ENCODE data around the gene CDKN2B.

Gene CDKN2B

DNA sequence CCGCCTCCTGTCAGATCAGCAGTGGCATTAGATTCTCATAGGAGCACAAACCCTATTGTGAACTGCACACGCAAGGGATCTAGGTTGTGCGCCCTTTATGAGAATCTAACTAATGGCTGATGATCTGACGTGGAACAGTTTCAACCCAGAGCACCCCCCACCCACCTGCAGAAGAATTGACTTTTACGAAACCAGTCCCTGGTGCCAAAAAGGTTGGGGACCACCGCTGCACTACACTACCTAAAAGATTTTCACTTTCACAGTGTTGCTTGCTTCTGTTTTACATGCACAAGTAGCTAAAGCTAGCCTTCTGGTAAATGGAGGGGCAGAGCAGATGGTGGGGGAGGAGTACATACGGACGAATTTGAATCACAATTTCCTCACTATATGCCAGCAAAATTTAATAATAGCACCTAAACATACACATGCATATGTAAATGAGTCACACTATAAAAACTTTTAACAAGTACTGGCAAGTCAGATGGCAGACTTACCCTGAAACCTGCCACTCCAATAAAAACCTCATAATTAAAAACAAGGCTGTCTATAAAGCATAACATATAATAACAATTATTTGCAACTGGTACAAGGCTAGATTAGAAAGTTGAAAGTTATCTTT, 24.0 kb upstream of the CDKN2B start:
- H3K9ac ChIP-seq (ENCODE audit: low read length): no peak overlapping the region
- H3K4me3 ChIP-seq (ENCODE audit: low read depth, low read length): no peak overlapping the region
- no peaks in the 10 kb centered on the region for H3K36me3 ChIP-seq (ENCODE audit: control insufficient read depth, insufficient read depth, low read length)
- H3K27me3 ChIP-seq (ENCODE audit: control insufficient read depth, insufficient read depth, low read length): no peaks in the 10 kb centered on the region
- H3K4me1 ChIP-seq (ENCODE audit: control insufficient read depth, insufficient read depth, low read length): peaks cover 5% of the 10 kb centered on the region; the same call in 1 of the 2 replicates
- no peak overlapping the region for H3K27ac ChIP-seq (ENCODE audit: low read depth, low read length)
- no peaks in the 10 kb centered on the region for H3K9me3 ChIP-seq (ENCODE audit: control insufficient read depth, insufficient read depth, low read depth, low read length)

- peak overlapping the region; percentile 6 for H3K9ac ChIP-seq (ENCODE audit: low read length)
- H3K4me1 ChIP-seq (ENCODE audit: control insufficient read depth, insufficient read depth, low read length): peaks cover 5% of the 10 kb centered on the region; the same call in 1 of the 2 replicates
- H3K27ac ChIP-seq (ENCODE audit: low read depth, low read length): no peak overlapping the region
- H3K9me3 ChIP-seq (ENCODE audit: control insufficient read depth, insufficient read depth, low read depth, low read length): no peaks in the 10 kb centered on the region
- H3K4me3 ChIP-seq (ENCODE audit: low read depth, low read length): no peak overlapping the region
- no peaks in the 10 kb centered on the region for H3K27me3 ChIP-seq (ENCODE audit: control insufficient read depth, insufficient read depth, low read length)
- H3K36me3 ChIP-seq (ENCODE audit: control insufficient read depth, insufficient read depth, low read length): no peaks in the 10 kb centered on the region
Observed at GRCh38 chr9:22031655-22032411, 22.7 kb upstream of the CDKN2B start.

DNA sequence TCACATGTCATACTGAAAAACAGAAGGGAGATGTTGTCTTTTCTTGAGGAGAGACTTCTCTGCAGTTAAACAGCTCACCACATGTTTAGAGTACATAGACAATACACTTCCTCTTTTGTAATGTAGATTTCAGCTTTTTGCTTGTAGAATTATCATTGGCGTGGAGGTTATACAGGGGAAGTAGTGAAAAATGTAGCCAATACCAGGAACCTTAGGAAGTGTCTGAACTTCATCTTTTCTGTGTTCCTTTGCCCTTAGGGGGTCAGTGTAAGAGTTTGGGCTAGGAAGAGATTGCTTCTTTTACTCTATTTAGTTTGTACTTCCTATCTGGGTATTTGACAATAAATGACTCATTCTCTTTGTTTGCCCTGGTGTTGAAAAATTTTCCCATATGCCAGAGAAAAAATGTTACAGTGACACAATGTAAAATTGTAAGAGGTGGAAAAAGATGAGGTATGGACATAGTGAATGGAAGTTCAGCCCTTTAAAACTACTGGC, 21.0 kb upstream of the CDKN2B start:
- Histone ChIP-seq H3K9me3 (ENCODE audit: control insufficient read depth, insufficient read depth, low read depth, low read length) (no peaks in the 10 kb centered on the region), H3K4me3 (ENCODE audit: low read depth, low read length) (no peak overlapping the region), H3K27ac (ENCODE audit: low read depth, low read length) (no peak overlapping the region), H3K27me3 (ENCODE audit: control insufficient read depth, insufficient read depth, low read length) (no peaks in the 10 kb centered on the region), H3K4me1 (ENCODE audit: control insufficient read depth, insufficient read depth, low read length) (peaks cover 8% of the 10 kb centered on the region; the same call in 1 of the 2 replicates), H3K36me3 (ENCODE audit: control insufficient read depth, insufficient read depth, low read length) (no peaks in the 10 kb centered on the region), H3K9ac (ENCODE audit: low read length) (no peak overlapping the region)

GRCh38 chr9:22029231-22029630, 20.1 kb upstream of the CDKN2B start:
- no peak overlapping the region for H3K9ac ChIP-seq (ENCODE audit: low read length)
- no peak overlapping the region for H3K27ac ChIP-seq (ENCODE audit: low read depth, low read length)

DNA sequence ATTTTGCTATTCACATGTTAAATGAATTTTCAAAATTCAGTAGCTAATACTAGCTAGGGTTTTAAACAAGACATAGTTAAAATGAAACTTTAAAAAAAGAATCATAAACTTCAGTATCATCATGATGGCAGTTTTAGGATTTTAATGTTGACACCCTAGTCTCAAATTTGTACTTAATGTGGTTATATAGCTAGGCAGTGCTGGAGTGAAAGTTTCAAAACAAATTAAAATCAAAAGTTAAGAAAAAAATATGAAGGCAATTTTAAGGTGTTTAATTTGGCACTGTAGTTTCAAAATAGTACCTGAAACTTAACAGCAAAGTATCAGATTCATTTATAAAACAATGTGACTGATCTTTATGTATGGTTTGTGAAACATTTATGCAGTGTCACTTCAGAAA, 19.3 kb upstream of the CDKN2B start:
- Histone ChIP-seq H3K9me3 (ENCODE audit: control insufficient read depth, insufficient read depth, low read depth, low read length) (no peaks in the 10 kb centered on the region), H3K27ac (ENCODE audit: low read depth, low read length) (no peak overlapping the region), H3K27me3 (ENCODE audit: control insufficient read depth, insufficient read depth, low read length) (no peaks in the 10 kb centered on the region), H3K4me1 (ENCODE audit: control insufficient read depth, insufficient read depth, low read length) (peaks cover 8% of the 10 kb centered on the region; the same call in 1 of the 2 replicates), H3K36me3 (ENCODE audit: control insufficient read depth, insufficient read depth, low read length) (no peaks in the 10 kb centered on the region), H3K4me3 (ENCODE audit: low read depth, low read length) (no peak overlapping the region), H3K9ac (ENCODE audit: low read length) (no peak overlapping the region)

More at GRCh38 chr9:22029231-22029630, 20.1 kb upstream of the CDKN2B start:
- Histone ChIP-seq H3K4me1 (ENCODE audit: control insufficient read depth, insufficient read depth, low read length) (peaks cover 8% of the 10 kb centered on the region; the same call in 1 of the 2 replicates), H3K4me3 (ENCODE audit: low read depth, low read length) (no peak overlapping the region), H3K9me3 (ENCODE audit: control insufficient read depth, insufficient read depth, low read depth, low read length) (no peaks in the 10 kb centered on the region), H3K36me3 (ENCODE audit: control insufficient read depth, insufficient read depth, low read length) (no peaks in the 10 kb centered on the region), H3K27me3 (ENCODE audit: control insufficient read depth, insufficient read depth, low read length) (no peaks in the 10 kb centered on the region)

- Histone ChIP-seq H3K9ac (ENCODE audit: low read length) (no peak overlapping the region), H3K9me3 (ENCODE audit: control insufficient read depth, insufficient read depth, low read depth, low read length) (no peaks in the 10 kb centered on the region), H3K4me1 (ENCODE audit: control insufficient read depth, insufficient read depth, low read length) (peaks cover 8% of the 10 kb centered on the region; the same call in 1 of the 2 replicates), H3K27me3 (ENCODE audit: control insufficient read depth, insufficient read depth, low read length) (no peaks in the 10 kb centered on the region), H3K36me3 (ENCODE audit: control insufficient read depth, insufficient read depth, low read length) (no peaks in the 10 kb centered on the region), H3K27ac (ENCODE audit: low read depth, low read length) (no peak overlapping the region), H3K4me3 (ENCODE audit: low read depth, low read length) (no peak overlapping the region)
Observed at GRCh38 chr9:22026696-22027095, 17.6 kb upstream of the CDKN2B start.

DNA sequence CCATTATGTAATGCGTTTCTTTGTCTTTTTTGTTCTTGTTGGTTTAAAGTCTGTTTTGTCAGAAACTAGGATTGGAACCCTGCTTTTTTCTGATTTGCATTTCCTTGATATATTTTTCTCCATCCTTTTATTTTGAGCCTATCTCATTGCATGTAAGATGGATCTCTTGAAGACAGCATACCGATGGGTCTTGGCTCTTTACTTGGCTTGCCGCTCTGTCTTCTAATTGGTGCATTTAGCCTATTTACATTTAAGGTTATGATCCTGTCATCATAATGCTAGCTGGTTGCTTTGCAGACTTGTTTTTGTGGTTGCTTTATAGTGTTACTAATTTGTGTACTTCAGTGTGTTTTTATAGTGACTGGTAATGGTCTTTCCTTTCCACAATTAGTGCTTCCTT, 13.3 kb upstream of the CDKN2B start:
- H3K27ac ChIP-seq (ENCODE audit: low read depth, low read length): no peak overlapping the region
- no peak overlapping the region for H3K9ac ChIP-seq (ENCODE audit: low read length)
- H3K4me3 ChIP-seq (ENCODE audit: low read depth, low read length): no peak overlapping the region
- H3K4me1 ChIP-seq (ENCODE audit: control insufficient read depth, insufficient read depth, low read length): peaks cover 4% of the 10 kb centered on the region; the same call in 1 of the 2 replicates
- no peaks in the 10 kb centered on the region for H3K9me3 ChIP-seq (ENCODE audit: control insufficient read depth, insufficient read depth, low read depth, low read length)
- no peaks in the 10 kb centered on the region for H3K36me3 ChIP-seq (ENCODE audit: control insufficient read depth, insufficient read depth, low read length)
- no peaks in the 10 kb centered on the region for H3K27me3 ChIP-seq (ENCODE audit: control insufficient read depth, insufficient read depth, low read length)

DNA sequence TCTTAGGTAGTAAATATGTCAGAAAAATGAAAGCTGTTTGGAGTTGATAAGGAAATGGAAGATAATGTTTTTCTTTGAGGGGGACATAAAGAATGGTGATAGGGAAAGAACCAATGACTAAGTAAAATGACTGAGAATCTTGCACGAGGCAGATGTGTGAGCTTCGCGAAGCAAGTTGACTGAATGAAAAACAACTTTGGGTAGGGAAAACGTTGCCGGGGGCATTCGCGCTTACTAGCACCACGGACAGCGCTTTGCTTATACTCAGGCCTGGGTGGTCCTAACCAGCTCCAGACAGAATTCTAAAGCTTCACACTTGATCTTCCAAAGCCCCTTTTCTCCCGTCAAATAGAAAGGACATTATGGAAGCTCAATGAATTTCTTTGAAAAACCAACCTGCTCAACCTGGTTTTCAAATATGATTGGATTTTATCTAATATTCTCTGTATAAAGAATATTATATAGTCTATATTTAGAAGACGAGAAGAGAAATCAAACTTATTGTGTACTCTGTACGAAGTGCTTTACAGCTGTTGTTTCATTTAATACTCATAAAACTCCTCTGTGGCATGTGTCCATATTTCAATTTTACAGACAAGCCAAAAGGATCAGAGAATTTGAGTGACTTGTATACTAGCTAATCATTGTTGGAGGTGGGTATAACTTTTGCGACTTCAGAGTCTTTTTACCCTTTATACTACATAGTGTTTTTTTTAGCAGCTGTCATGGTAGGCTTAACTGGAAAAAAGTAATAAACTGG, 1.9 kb upstream of the CDKN2B start:
- H3K9me3 ChIP-seq (ENCODE audit: control insufficient read depth, insufficient read depth, low read depth, low read length): no peaks in the 10 kb centered on the region
- no peak overlapping the region for H3K4me3 ChIP-seq (ENCODE audit: low read depth, low read length)

DNA sequence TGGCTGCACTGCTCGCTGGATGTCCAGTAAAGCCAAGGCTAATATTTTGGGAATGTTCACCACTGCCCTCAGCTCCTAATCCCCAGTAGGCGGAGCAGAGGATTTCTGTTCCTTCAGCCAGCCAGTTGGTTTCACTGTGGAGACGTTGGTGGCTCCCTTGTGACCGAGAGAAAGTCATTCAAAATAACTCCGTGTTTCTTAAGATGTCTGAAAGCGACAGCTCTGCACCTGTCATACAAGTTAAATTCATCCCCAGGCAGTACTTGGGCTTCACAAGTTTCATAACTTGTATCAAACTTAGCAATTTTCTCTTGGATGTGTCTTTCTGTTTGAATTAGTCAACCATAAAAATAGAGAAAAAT, 382 bp upstream of the CDKN2B start:
- Histone ChIP-seq H3K4me3 (ENCODE audit: low read depth, low read length) (peak overlapping the region; percentile 82), H3K9me3 (ENCODE audit: control insufficient read depth, insufficient read depth, low read depth, low read length) (no peaks in the 10 kb centered on the region), H3K27me3 (ENCODE audit: control insufficient read depth, insufficient read depth, low read length) (peaks cover 60% of the 10 kb centered on the region), H3K36me3 (ENCODE audit: control insufficient read depth, insufficient read depth, low read length) (no peaks in the 10 kb centered on the region), H3K27ac (ENCODE audit: low read depth, low read length) (no peak overlapping the region), H3K4me1 (ENCODE audit: control insufficient read depth, insufficient read depth, low read length) (0 out of 2 replicates have a peak, but pooled peaks cover 9% of the 10 kb centered on the region), H3K9ac (ENCODE audit: low read length) (no peak overlapping the region)

More for the DNA sequence above, 1.9 kb upstream of the CDKN2B start:
- Histone ChIP-seq H3K27me3 (ENCODE audit: control insufficient read depth, insufficient read depth, low read length) (peaks cover 44% of the 10 kb centered on the region), H3K27ac (ENCODE audit: low read depth, low read length) (no peak overlapping the region), H3K4me1 (ENCODE audit: control insufficient read depth, insufficient read depth, low read length) (0 out of 2 replicates have a peak, but pooled peaks cover 3% of the 10 kb centered on the region), H3K36me3 (ENCODE audit: control insufficient read depth, insufficient read depth, low read length) (no peaks in the 10 kb centered on the region), H3K9ac (ENCODE audit: low read length) (no peak overlapping the region)

DNA sequence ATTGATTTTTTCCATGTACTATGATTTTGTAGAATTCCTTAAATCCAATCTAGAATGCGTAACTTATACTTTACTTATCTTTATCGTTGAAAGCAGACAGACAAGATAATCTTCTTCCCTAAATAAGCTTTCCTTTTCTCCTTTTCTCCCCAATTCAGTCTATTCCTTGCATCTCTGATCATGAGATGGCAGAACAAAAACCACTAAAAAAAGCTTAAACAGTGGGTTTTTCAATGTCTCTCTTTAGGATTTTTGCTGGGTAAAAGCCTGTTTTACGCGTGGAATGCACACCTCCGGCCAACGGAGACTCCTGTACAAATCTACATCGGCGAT, 755 bp downstream of the CDKN2B start:
- peak overlapping the region; percentile 82 for H3K4me3 ChIP-seq (ENCODE audit: low read depth, low read length)
- 0 out of 2 replicates have a peak, but pooled peaks cover 9% of the 10 kb centered on the region for H3K4me1 ChIP-seq (ENCODE audit: control insufficient read depth, insufficient read depth, low read length)
- peaks cover 71% of the 10 kb centered on the region for H3K27me3 ChIP-seq (ENCODE audit: control insufficient read depth, insufficient read depth, low read length)
- H3K27ac ChIP-seq (ENCODE audit: low read depth, low read length): no peak overlapping the region
- H3K9ac ChIP-seq (ENCODE audit: low read length): peak overlapping the region; percentile 9
- no peaks in the 10 kb centered on the region for H3K9me3 ChIP-seq (ENCODE audit: control insufficient read depth, insufficient read depth, low read depth, low read length)
- H3K36me3 ChIP-seq (ENCODE audit: control insufficient read depth, insufficient read depth, low read length): no peaks in the 10 kb centered on the region

Measured in HUES6 (cell line).